ENCODE data around the gene PICK1. TPM values are rescaled to one million over a fixed set of nuclear protein-coding genes. Genes with fewer than 3 reads are reported as not detected.

PICK1 gene
- total RNA-seq, 1 experiment from 2014 or later: 26.6 TPM

DNA sequence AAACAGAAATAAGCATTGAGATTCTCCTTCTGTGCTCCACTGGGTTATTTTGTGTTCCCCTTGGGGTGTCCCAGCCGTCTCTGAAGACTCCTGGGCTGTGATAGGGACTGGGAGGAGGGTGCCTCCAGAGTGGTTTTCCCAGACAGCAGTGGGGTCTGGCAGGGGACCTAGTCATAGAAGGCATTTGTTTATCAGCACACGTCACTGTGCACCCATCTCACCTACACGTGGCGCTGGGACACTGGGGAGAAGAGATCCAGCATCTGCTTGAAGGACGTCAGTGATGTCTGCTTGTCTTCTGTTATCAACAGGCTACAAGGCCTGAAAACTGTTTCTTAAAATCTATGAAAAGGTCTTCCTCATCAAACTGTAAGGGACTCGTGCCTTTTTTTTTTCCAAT is 34.2 kb upstream of the PICK1 start:
- H3K27me3 ChIP-seq (replicated peaks; ENCODE audit: insufficient read depth, low read depth, low read length, poor library complexity): no peaks in the 10 kb centered on the region
- CTCF ChIA-PET: no interaction called here
- no peak overlapping the region for H3K27ac ChIP-seq (ENCODE audit: low read depth, low read length, poor library complexity, severe bottlenecking)
- no peaks in the 10 kb centered on the region for H3K9me3 ChIP-seq (ENCODE audit: low read depth, low read length, poor library complexity, severe bottlenecking)
- BruUV-seq (replicated peaks): no TSS peak
- H3K36me3 ChIP-seq (ENCODE audit: insufficient read depth, low read length, poor library complexity, severe bottlenecking): no peaks in the 10 kb centered on the region
- POLR2A ChIA-PET (ENCODE audit: low non-redundant PET): no interaction called here
- no peak for TF ChIP-seq EZH2 (IDR thresholded peaks at IDR 0.05; ENCODE audit: borderline replicate concordance, low read depth, low read length, poor library complexity, severe bottlenecking)
- TF ChIP-seq, protein P1, sequence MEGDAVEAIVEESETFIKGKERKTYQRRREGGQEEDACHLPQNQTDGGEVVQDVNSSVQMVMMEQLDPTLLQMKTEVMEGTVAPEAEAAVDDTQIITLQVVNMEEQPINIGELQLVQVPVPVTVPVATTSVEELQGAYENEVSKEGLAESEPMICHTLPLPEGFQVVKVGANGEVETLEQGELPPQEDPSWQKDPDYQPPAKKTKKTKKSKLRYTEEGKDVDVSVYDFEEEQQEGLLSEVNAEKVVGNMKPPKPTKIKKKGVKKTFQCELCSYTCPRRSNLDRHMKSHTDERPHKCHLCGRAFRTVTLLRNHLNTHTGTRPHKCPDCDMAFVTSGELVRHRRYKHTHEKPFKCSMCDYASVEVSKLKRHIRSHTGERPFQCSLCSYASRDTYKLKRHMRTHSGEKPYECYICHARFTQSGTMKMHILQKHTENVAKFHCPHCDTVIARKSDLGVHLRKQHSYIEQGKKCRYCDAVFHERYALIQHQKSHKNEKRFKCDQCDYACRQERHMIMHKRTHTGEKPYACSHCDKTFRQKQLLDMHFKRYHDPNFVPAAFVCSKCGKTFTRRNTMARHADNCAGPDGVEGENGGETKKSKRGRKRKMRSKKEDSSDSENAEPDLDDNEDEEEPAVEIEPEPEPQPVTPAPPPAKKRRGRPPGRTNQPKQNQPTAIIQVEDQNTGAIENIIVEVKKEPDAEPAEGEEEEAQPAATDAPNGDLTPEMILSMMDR (conservative IDR thresholded peaks at IDR 0.05; ENCODE audit: low read depth, low read length): no peak
- DNase-seq (ENCODE audit: low spot score): no peak
- intact Hi-C loops (cut with micrococcal nuclease; ENCODE audit: unreplicated experiment): no loop called here
- H3K4me1 ChIP-seq (ENCODE audit: insufficient read depth, low read length, poor library complexity, severe bottlenecking): no peaks in the 10 kb centered on the region
- no peak overlapping the region for H3K4me3 ChIP-seq (ENCODE audit: low read depth, low read length, poor library complexity, severe bottlenecking)

DNA sequence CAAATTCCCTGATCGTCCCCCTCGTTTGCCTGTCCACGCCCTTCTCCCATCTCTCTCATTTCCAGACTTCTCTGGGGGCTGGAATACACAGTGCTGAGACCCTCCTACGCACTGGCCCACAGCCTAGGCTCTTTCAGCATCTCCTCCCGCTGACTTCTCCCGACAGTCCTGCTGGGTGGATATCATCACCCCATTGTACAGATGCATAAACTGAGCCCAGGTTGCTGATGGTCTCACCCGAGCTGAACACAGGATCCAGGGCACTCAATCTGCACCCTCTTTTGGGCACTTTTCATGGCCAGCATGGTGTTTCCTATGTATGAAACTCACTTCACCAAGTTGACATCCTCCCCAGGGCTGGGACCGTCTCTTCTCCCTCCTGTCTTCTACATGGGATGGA is 31.7 kb upstream of the PICK1 start:
- no peak for TF ChIP-seq EZH2 (IDR thresholded peaks at IDR 0.05; ENCODE audit: borderline replicate concordance, low read depth, low read length, poor library complexity, severe bottlenecking)
- TF ChIP-seq, protein P1 (conservative IDR thresholded peaks at IDR 0.05; ENCODE audit: low read depth, low read length): no peak
- ChIA-PET POLR2A (ENCODE audit: low non-redundant PET) (no interaction called here), CTCF (no interaction called here)
- Histone ChIP-seq H3K27me3 (replicated peaks; ENCODE audit: insufficient read depth, low read depth, low read length, poor library complexity) (no peaks in the 10 kb centered on the region), H3K36me3 (ENCODE audit: insufficient read depth, low read length, poor library complexity, severe bottlenecking) (no peaks in the 10 kb centered on the region), H3K9me3 (ENCODE audit: low read depth, low read length, poor library complexity, severe bottlenecking) (no peaks in the 10 kb centered on the region), H3K4me1 (ENCODE audit: insufficient read depth, low read length, poor library complexity, severe bottlenecking) (no peaks in the 10 kb centered on the region), H3K4me3 (ENCODE audit: low read depth, low read length, poor library complexity, severe bottlenecking) (no peak overlapping the region), H3K27ac (ENCODE audit: low read depth, low read length, poor library complexity, severe bottlenecking) (no peak overlapping the region)
- BruUV-seq (replicated peaks): no TSS peak
- intact Hi-C loops (cut with micrococcal nuclease; ENCODE audit: unreplicated experiment): no loop called here
- no peak for DNase-seq (ENCODE audit: low spot score)

DNA sequence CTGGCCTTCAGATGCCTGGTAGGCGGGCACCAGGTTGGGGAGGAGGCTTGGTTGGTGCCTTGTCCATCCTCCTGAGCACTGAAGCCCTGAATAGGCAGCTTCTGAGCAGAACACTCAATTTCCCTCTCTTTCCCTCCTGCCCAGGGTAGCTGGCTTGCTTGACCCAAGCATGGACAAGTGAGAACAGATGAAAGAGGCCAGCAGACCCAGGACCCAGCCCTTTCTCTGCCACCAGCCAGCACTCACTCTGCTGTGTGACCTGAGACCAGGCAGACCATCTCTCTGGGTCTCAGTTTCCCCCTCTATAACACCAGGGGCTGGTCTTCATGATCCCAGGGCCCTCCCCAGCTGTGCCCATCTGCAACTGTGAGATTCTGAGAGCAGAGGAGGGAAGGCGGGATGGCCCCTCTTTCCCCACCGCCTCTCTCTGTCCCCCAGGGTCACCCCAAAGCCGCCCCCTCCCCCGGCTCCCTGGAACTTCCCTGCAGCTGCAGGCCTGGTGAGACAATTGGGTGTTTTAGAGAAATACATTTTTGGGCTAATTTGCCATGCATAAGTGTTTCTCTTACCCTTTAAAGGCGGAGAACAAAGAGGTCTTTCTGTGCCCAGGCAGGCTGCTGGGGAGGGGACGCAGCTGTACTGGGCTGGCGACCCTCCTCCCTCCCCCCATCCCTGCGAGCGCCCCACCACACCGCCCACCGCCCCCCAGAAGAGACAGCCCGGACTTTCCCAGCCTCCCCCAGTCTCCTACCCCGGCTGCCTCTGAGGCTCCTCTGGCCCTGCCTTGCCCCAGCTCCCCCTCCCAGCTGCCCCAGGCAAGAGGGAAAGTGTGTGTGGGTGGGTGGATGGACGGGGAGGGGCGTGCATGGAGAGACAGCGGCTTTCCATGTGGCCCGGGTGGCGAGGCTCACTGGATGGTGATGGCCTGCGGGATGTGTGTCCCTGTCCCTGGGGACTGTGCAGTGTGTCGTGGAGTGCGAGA is 30.8 kb upstream of the PICK1 start:
- no peak for TF ChIP-seq EZH2 (IDR thresholded peaks at IDR 0.05; ENCODE audit: borderline replicate concordance, low read depth, low read length, poor library complexity, severe bottlenecking)
- TF ChIP-seq, protein P1 (conservative IDR thresholded peaks at IDR 0.05; ENCODE audit: low read depth, low read length): no peak
- no peak for DNase-seq (ENCODE audit: low spot score)
- POLR2A ChIA-PET (ENCODE audit: low non-redundant PET): no interaction called here
- no peaks in the 10 kb centered on the region for H3K27me3 ChIP-seq (replicated peaks; ENCODE audit: insufficient read depth, low read depth, low read length, poor library complexity)
- CTCF ChIA-PET: no interaction called here
- H3K4me1 ChIP-seq (ENCODE audit: insufficient read depth, low read length, poor library complexity, severe bottlenecking): no peaks in the 10 kb centered on the region
- H3K4me3 ChIP-seq (ENCODE audit: low read depth, low read length, poor library complexity, severe bottlenecking): no peak overlapping the region
- intact Hi-C loops (cut with micrococcal nuclease; ENCODE audit: unreplicated experiment): no loop called here
- H3K27ac ChIP-seq (ENCODE audit: low read depth, low read length, poor library complexity, severe bottlenecking): no peak overlapping the region
- H3K36me3 ChIP-seq (ENCODE audit: insufficient read depth, low read length, poor library complexity, severe bottlenecking): no peaks in the 10 kb centered on the region
- no TSS peak for BruUV-seq (replicated peaks)
- no peaks in the 10 kb centered on the region for H3K9me3 ChIP-seq (ENCODE audit: low read depth, low read length, poor library complexity, severe bottlenecking)

All from A673 (cell line).